ENCODE results near the gene DIP2C. TPM values are rescaled to one million over a fixed set of nuclear protein-coding genes. Genes with fewer than 3 reads are reported as not detected.
"Not testable (repeated sequence)": the region's sequence is repeated elsewhere in the genome, so short reads cannot be mapped to it uniquely, and the experiment has no call there.

Gene DIP2C
- total RNA-seq, 2 donors from 2014 or later = 21.1 to 23.8 TPM

- peaks cover 0 to 65% of the 10 kb centered on the region in 2 donors for H3K4me1 ChIP-seq
- no peaks in the 10 kb centered on the region for H3K36me3 ChIP-seq
- H3K27ac ChIP-seq = peak overlapping the region; percentile 9 to 64
- H3K9me3 ChIP-seq = no peaks in the 10 kb centered on the region
- H3K4me3 ChIP-seq = no peak overlapping the region
- DNase-seq (ENCODE audit: low spot score) = no peak
- no peak for TF ChIP-seq CTCF (IDR thresholded peaks at IDR 0.05)
- H3K27me3 ChIP-seq = no peaks in the 10 kb centered on the region
Measured at GRCh38 chr10:614790-615582, 74.5 kb downstream of the DIP2C start.

- Histone ChIP-seq H3K4me1 (peaks cover 0 to 62% of the 10 kb centered on the region in 2 donors), H3K4me3 (no peak overlapping the region), H3K9me3 (no peaks in the 10 kb centered on the region), H3K27ac (peak overlapping the region; percentile 9 to 64), H3K36me3 (no peaks in the 10 kb centered on the region), H3K27me3 (no peaks in the 10 kb centered on the region)
- TF ChIP-seq CTCF (IDR thresholded peaks at IDR 0.05) = no peak
- no peak for DNase-seq (ENCODE audit: low spot score)
Measured at GRCh38 chr10:614139-614711, 75.2 kb downstream of the DIP2C start.

- TF ChIP-seq CTCF (IDR thresholded peaks at IDR 0.05) = no peak
- DNase-seq (ENCODE audit: low spot score) = no peak
- Histone ChIP-seq H3K4me3 (no peak overlapping the region), H3K27ac (peak overlapping the region; percentile 63 to 64), H3K27me3 (no peaks in the 10 kb centered on the region), H3K36me3 (no peaks in the 10 kb centered on the region), H3K9me3 (no peaks in the 10 kb centered on the region), H3K4me1 (peaks cover 0 to 54% of the 10 kb centered on the region in 2 donors)
Measured at GRCh38 chr10:613271-614138, 76.0 kb downstream of the DIP2C start.

GRCh38 chr10:612696-613095 lies 76.8 kb downstream of the DIP2C start:
- no peaks in the 10 kb centered on the region for H3K36me3 ChIP-seq
- DNase-seq (ENCODE audit: low spot score) = no peak
- H3K27ac ChIP-seq = peak overlapping the region; percentile 63 to 64
- no peaks in the 10 kb centered on the region for H3K27me3 ChIP-seq
- TF ChIP-seq CTCF (IDR thresholded peaks at IDR 0.05) = no peak
- no peak overlapping the region for H3K4me3 ChIP-seq
- H3K9me3 ChIP-seq = no peaks in the 10 kb centered on the region
- H3K4me1 ChIP-seq = peaks cover 0 to 46% of the 10 kb centered on the region in 2 donors

GRCh38 chr10:610642-611305 lies 78.7 kb downstream of the DIP2C start:
- not testable (repeated sequence) for H3K36me3 ChIP-seq; H3K4me3 ChIP-seq; DNase-seq (ENCODE audit: low spot score); H3K27me3 ChIP-seq; H3K9me3 ChIP-seq
- Histone ChIP-seq H3K27ac (peak overlapping the region; percentile 40 to 56), H3K4me1 (peaks cover 0 to 50% of the 10 kb centered on the region in 2 donors)
